Activated naive CD4-positive, alpha-beta T cell treated with anti-CD3 and anti-CD28 coated beads, Interleukin-2, amount 50 U/mL, for 16 hours (primary cell): Measurements from ENCODE around the gene MUC5B.
"Not testable (repeated sequence)": the region's sequence is repeated elsewhere in the genome, so short reads cannot be mapped to it uniquely, and the experiment has no call there.

Experiments used
- DNase-seq: peaks from one replicate; pipeline ENCODE4 v3.0.0-alpha.2; 2020

MUC5B gene

DNA sequence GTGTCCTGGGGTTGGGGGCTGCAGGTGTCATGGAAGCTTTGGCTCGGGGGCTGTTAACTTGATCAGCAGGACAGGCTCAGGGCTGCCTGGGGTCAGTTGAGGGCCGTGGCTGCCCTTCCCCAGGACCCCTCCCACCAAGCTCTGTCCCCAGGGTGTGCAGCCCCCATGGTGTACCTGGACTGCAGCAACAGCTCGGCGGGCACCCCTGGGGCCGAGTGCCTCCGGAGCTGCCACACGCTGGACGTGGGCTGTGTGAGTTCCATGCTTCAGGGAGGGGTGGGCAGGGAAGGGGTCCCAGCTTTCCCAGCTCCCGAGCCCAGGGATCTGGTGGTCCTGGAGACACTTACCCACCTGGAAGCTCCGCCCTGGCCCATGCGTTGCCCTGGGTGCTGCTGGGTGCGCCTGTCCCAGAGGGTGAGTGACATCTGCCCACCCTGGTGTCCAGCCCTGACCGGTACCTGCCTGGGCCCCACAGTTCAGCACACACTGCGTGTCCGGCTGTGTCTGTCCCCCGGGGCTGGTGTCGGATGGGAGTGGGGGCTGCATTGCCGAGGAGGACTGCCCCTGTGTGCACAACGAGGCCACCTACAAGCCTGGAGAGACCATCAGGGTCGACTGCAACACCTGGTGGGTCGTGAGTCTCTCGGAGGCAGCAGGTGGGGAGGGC is 11.3 kb downstream of the MUC5B start:
- no peak for DNase-seq

- DNase-seq = no peak
These were observed 12.0 kb downstream of the MUC5B start for GRCh38 chr11:1234771-1235305.

DNA sequence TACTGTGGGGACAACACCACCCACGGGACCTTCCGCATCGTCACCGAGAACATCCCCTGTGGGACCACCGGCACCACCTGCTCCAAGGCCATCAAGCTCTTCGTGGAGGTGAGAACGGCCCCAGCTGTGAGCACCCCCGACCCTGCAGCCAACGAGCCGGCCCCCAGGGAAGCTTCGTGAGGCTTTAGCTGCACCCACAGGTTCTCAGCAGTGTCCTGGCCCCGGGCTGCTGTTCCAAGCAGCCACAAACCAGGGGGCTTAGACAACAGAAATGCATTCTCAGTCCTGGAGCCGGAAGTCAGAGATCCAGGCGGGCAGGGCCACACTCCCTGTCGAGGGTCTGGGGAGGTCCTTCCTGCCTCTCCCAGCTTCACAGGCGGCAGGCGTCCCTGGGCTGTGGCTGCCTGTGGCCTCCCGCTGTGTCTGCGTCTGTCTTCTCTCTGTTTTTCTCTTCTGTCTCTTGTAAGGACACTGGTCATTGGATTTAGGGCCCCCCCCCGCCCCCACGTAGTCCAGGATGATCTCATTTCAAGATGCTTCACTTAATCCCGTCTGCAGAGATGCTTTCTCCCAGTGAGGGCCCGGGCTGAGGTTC is 12.5 kb downstream of the MUC5B start:
- DNase-seq = no peak

DNA sequence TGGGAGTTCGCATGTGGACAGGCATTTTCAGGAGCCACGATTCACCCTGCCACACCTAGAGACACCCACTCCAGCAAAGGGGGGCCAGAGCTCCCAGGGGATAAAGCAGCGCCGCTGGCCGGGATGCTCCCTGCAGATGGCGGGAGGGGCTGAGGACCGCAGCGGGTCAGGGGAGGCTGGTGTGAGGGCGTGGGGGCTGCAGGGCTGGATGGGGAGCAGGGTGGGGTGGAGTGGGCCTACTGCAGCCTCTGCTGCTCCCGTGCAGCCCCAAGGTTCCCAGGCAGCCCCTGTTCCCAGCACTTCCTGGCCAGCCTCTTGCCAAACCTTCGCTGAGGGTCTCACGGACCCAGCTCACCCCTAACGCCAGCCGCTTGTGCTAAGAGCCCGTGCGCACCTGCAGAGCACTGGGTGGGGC is 13.0 kb downstream of the MUC5B start:
- DNase-seq = no peak

DNA sequence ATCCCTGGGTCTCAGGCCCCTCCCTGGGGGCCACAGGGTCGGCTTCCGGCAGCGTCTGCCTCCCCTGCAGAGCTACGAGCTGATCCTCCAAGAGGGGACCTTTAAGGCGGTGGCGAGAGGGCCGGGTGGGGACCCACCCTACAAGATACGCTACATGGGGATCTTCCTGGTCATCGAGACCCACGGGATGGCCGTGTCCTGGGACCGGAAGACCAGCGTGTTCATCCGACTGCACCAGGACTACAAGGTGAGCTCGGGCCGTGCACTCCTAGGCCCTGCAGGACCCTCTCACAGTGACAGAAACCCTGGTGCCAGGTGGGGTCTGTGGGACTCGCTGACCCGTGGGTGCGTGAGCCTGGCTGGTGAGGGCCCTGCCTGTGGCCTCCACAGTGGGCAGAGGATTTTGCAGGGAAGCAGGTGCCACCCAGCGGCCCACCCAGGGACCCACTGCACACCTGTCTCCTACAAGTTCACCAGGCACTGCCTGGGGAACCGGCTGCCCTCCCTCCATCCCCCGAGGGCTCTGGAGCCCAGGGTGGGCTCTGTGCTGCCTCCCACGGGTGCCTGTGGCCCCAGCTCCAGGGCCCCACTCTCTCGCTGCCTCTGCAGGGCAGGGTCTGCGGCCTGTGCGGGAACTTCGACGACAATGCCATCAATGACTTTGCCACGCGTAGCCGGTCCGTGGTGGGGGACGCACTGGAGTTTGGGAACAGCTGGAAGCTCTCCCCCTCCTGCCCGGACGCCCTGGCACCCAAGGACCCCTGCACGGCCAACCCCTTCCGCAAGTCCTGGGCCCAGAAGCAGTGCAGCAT is 13.7 kb downstream of the MUC5B start:
- DNase-seq = no peak

DNA sequence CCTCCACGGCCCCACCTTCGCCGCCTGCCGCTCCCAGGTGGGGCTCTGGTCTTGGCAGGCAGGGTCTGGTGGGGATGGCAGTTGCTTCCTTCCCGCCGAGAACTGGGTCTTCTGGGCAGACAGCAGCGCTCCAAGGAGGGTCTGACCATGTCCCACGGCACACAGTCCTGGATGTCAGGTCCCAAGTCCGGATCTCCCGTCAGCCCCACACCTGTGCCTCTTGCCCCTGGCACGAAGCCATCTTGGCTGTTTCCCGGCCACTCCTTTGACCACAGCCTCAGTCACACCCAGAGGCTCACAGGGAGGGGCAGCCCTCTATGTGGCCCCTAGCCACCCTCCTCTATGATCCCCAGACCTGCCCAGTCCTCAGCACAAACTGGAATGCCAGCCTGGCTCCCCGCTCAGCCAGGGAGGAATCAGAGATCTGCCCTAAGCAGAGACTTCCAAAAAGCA is 14.3 kb downstream of the MUC5B start:
- DNase-seq = no peak

DNA sequence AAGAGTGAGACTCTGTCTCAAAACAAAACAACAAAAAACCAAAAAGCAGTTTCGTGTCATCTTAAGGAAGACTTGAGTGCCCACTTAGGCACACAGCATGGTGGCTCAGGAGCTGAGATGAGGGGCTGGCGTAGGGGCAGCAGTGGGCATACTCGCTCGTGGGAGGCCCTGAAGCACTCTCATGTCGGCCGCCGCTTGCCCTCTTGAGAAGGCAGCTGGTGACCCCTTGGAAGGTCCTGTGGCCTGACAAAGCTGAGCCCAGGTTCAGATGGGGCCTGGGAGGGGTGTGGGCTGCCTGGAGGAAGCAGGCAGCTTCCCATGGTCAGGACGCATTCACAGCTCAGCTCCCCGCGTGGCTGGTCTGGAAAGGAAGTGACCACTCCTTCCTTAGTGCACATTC is 15.0 kb downstream of the MUC5B start:
- DNase-seq = no peak

DNA sequence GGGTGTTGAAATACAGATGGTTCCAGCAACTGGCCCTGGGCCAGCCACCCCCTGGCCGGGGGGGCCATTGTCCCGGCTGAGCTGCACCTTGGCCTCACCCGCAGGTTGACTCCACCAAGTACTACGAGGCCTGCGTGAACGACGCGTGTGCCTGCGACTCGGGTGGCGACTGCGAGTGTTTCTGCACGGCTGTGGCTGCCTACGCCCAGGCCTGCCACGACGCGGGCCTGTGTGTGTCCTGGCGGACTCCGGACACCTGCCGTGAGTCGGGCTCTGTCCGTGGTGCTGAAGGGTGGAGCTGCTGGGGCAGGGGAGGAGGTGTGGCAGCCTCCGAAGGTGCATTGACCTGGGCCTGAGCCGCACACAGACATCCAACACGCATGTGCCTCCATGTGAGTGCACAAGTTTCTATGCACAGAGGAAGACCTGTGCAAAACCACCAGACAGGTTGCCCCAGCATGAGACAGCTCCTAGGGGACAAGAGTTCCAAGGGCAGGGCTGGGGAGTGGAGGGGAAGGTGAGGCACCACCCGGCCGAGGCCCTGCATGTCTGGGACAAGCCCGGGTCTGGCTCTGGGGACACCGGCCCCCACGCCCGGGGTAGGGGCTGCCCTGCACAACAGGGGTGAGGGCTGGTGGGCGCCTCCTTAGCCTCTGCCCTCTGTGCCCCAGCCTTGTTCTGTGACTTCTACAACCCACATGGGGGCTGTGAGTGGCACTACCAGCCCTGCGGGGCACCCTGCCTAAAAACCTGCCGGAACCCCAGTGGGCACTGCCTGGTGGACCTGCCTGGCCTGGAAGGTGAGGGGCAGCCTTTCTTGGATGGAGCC is 16.1 kb downstream of the MUC5B start:
- no peak for DNase-seq

GRCh38 chr11:1239596-1240205 is 16.8 kb downstream of the MUC5B start:
- DNase-seq = no peak

- DNase-seq = no peak
These were observed 17.9 kb downstream of the MUC5B start for GRCh38 chr11:1240771-1241170.

GRCh38 chr11:1241706-1242105 is 18.8 kb downstream of the MUC5B start:
- no peak for DNase-seq

DNA sequence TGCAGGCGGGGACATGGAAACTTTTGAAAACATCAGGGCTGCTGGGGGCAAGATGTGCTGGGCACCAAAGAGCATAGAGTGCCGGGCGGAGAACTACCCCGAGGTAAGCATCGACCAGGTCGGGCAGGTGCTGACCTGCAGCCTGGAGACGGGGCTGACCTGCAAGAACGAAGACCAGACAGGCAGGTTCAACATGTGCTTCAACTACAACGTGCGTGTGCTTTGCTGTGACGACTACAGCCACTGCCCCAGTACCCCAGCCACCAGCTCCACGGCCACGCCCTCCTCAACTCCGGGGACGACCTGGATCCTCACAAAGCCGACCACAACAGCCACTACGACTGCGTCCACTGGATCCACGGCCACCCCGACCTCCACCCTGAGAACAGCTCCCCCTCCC is 19.4 kb downstream of the MUC5B start:
- no peak for DNase-seq

GRCh38 chr11:1242751-1243150 is 19.9 kb downstream of the MUC5B start:
- DNase-seq = not testable (repeated sequence)

DNA sequence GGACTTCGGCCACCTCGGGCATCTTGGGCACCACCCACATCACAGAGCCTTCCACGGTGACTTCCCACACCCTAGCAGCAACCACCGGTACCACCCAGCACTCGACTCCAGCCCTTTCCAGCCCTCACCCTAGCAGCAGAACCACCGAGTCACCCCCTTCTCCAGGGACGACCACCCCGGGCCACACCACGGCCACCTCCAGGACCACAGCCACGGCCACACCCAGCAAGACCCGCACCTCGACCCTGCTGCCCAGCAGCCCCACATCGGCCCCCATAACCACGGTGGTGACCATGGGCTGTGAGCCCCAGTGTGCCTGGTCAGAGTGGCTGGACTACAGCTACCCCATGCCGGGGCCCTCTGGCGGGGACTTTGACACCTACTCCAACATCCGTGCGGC is 20.7 kb downstream of the MUC5B start:
- DNase-seq = not testable (repeated sequence)

DNA sequence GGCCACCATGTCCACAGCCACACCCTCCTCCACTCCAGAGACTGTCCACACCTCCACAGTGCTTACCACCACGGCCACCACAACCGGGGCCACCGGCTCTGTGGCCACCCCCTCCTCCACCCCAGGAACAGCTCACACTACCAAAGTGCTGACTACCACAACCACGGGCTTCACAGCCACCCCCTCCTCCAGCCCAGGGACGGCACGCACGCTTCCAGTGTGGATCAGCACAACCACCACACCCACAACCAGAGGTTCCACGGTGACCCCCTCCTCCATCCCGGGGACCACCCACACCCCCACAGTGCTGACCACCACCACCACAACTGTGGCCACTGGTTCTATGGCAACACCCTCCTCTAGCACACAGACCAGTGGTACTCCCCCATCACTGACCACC is 21.7 kb downstream of the MUC5B start:
- not testable (repeated sequence) for DNase-seq

DNA sequence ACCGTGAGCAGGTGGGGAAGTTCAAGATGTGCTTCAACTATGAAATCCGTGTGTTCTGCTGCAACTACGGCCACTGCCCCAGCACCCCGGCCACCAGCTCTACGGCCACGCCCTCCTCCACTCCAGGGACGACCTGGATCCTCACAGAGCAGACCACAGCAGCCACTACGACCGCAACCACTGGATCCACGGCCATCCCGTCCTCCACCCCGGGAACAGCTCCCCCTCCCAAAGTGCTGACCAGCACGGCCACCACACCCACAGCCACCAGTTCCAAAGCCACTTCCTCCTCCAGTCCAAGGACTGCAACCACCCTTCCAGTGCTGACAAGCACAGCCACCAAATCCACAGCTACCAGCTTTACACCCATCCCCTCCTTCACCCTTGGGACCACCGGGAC is 22.9 kb downstream of the MUC5B start:
- DNase-seq = not testable (repeated sequence)

DNA sequence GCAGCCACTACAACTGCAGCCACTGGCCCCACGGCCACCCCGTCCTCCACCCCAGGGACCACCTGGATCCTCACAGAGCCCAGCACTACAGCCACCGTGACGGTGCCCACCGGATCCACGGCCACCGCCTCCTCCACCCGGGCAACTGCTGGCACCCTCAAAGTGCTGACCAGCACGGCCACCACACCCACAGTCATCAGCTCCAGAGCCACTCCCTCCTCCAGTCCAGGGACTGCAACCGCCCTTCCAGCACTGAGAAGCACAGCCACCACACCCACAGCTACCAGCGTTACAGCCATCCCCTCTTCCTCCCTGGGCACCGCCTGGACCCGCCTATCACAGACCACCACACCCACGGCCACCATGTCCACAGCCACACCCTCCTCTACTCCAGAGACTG is 23.4 kb downstream of the MUC5B start:
- not testable (repeated sequence) for DNase-seq

DNA sequence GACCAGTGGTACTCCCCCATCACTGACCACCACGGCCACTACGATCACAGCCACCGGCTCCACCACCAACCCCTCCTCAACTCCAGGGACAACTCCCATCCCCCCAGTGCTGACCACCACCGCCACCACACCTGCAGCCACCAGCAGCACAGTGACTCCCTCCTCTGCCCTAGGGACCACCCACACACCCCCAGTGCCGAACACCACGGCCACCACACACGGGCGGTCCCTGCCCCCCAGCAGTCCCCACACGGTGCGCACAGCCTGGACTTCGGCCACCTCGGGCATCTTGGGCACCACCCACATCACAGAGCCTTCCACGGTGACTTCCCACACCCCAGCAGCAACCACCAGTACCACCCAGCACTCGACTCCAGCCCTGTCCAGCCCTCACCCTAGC is 24.2 kb downstream of the MUC5B start:
- DNase-seq = not testable (repeated sequence)

GRCh38 chr11:1248951-1249350 is 26.1 kb downstream of the MUC5B start:
- not testable (repeated sequence) for DNase-seq

DNA sequence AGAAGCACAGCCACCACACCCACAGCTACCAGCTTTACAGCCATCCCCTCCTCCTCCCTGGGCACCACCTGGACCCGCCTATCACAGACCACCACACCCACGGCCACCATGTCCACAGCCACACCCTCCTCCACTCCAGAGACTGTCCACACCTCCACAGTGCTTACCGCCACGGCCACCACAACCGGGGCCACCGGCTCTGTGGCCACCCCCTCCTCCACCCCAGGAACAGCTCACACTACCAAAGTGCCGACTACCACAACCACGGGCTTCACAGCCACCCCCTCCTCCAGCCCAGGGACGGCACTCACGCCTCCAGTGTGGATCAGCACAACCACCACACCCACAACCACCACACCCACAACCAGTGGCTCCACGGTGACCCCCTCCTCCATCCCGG is 27.5 kb downstream of the MUC5B start:
- DNase-seq = not testable (repeated sequence)

GRCh38 chr11:1251236-1251770 is 28.4 kb downstream of the MUC5B start:
- DNase-seq = no peak
